Inferior parietal cortex (tissue), 1 donor: Measurements from ENCODE around the gene P3H4.
"Not testable (repeated sequence)": the region's sequence is repeated elsewhere in the genome, so short reads cannot be mapped to it uniquely, and the experiment has no call there.

ENCODE experiments used
- DNase-seq: peaks from one replicate; pipeline ENCODE4 v3.0.0-alpha.2; 2016; ENCODE audit errors: extremely low spot score

Gene P3H4

GRCh38 chr17:41792845-41793783 lies 18.6 kb downstream of the P3H4 start:
- no peak for DNase-seq

GRCh38 chr17:41787021-41787418 lies 24.7 kb downstream of the P3H4 start:
- DNase-seq: no peak

GRCh38 chr17:41786227-41787020 lies 25.3 kb downstream of the P3H4 start, which contains the start of gene JUP:
TSS of gene JUP (minus strand) at chr17:41786711. CDS start at chr17:41771854, 14,857 bp downstream.
- peak; percentile 99 for DNase-seq

GRCh38 chr17:41785859-41786226 lies 25.9 kb downstream of the P3H4 start:
- no peak for DNase-seq

- DNase-seq: no peak
Observed at GRCh38 chr17:41785091-41785858, 26.5 kb downstream of the P3H4 start.

GRCh38 chr17:41784207-41784744 lies 27.5 kb downstream of the P3H4 start:
- no peak for DNase-seq

- no peak for DNase-seq
Observed at GRCh38 chr17:41782142-41782541, 29.6 kb downstream of the P3H4 start.

GRCh38 chr17:41781404-41782110 lies 30.2 kb downstream of the P3H4 start:
- no peak for DNase-seq

- DNase-seq: no peak
Observed at GRCh38 chr17:41779954-41780353, 31.8 kb downstream of the P3H4 start.

GRCh38 chr17:41777574-41778188 lies 34.1 kb downstream of the P3H4 start:
- no peak for DNase-seq

GRCh38 chr17:41777157-41777573 lies 34.6 kb downstream of the P3H4 start:
- no peak for DNase-seq

GRCh38 chr17:41776262-41776900 lies 35.4 kb downstream of the P3H4 start:
- not testable (repeated sequence) for DNase-seq

GRCh38 chr17:41775394-41776226 lies 36.1 kb downstream of the P3H4 start:
- peak; percentile 60 for DNase-seq

- DNase-seq: no peak
Observed at GRCh38 chr17:41773731-41774193, 38.0 kb downstream of the P3H4 start.

GRCh38 chr17:41773190-41773588 lies 38.6 kb downstream of the P3H4 start:
- no peak for DNase-seq

GRCh38 chr17:41772586-41773189 lies 39.1 kb downstream of the P3H4 start:
- DNase-seq: no peak

- DNase-seq: no peak
Observed at GRCh38 chr17:41772218-41772585, 39.5 kb downstream of the P3H4 start.

- no peak for DNase-seq
Observed at GRCh38 chr17:41771389-41772206, 40.2 kb downstream of the P3H4 start.
